Large intestine (tissue), 3 donors: ENCODE measurements around the gene NANS. TPM values are rescaled to one million over a fixed set of nuclear protein-coding genes. Genes with fewer than 3 reads are reported as not detected.

ENCODE experiments used
- DNase-seq, 2 donors: peaks; one replicate each; pipeline versions ENCODE4 v3.0.0 to v3.0.0-alpha.2; 2013
- H3K27ac ChIP-seq: one replicate; pipeline ENCODE4 v1.5.1; 2013; ENCODE audit warnings: low read length
- H3K27me3 ChIP-seq: 2 replicates; pipeline ENCODE4 v1.6.1; 2013; ENCODE audit warnings: low read length; ENCODE audit not compliant: control insufficient read depth, insufficient read depth
- H3K36me3 ChIP-seq: 2 replicates; pipeline ENCODE4 v1.6.1; 2013; ENCODE audit warnings: low read length; ENCODE audit not compliant: control insufficient read depth, insufficient read depth
- H3K4me1 ChIP-seq: one replicate; pipeline ENCODE4 v1.6.1; 2013; ENCODE audit warnings: low read length; ENCODE audit not compliant: control insufficient read depth, insufficient read depth
- H3K4me3 ChIP-seq: one replicate; pipeline ENCODE4 v1.5.1; 2013; ENCODE audit warnings: low read length
- H3K9me3 ChIP-seq: one replicate; pipeline ENCODE4 v1.6.1; 2013; ENCODE audit warnings: mild to moderate bottlenecking, low read depth, low read length, moderate library complexity; ENCODE audit not compliant: control insufficient read depth
- WGBS: methylation state at CpG from one replicate; pipeline ENCODE4 v1.1.5; 2013; ENCODE audit warnings: low lambda C conversion rate; ENCODE audit not compliant: insufficient coverage; 5-methylcytosine and 5-hydroxymethylcytosine counted together
- polyA plus RNA-seq: library from polyadenylated mRNA; unstranded; fragments of 120-200 nt; gene quantifications from one replicate; pipeline ENCODE4 v1.2.1, GENCODE V29; 2013

Gene NANS
- polyA plus RNA-seq, 1 donor, result 70.4 TPM

GRCh38 chr9:98096091-98096490, 39.6 kb downstream of the NANS start:
- no peak for DNase-seq
- H3K4me1 ChIP-seq, result peaks cover 10% of the 10 kb centered on the region
- H3K36me3 ChIP-seq, result peaks cover 59% of the 10 kb centered on the region
- H3K4me3 ChIP-seq, result no peak overlapping the region
- H3K9me3 ChIP-seq, result no peaks in the 10 kb centered on the region
- no peaks in the 10 kb centered on the region for H3K27me3 ChIP-seq
- H3K27ac ChIP-seq, result no peak overlapping the region
- WGBS, result no CpG with 5 or more reads among the region's 5 CpGs

GRCh38 chr9:98097836-98098235, 41.3 kb downstream of the NANS start:
- H3K4me3 ChIP-seq, result no peak overlapping the region
- WGBS, result no CpG with 5 or more reads among the region's 4 CpGs
- peaks cover 54% of the 10 kb centered on the region for H3K36me3 ChIP-seq
- no peaks in the 10 kb centered on the region for H3K27me3 ChIP-seq
- no peaks in the 10 kb centered on the region for H3K9me3 ChIP-seq
- no peak overlapping the region for H3K27ac ChIP-seq
- H3K4me1 ChIP-seq, result peaks cover 10% of the 10 kb centered on the region
- DNase-seq, result no peak

GRCh38 chr9:98099346-98099745, 42.8 kb downstream of the NANS start:
- H3K27me3 ChIP-seq, result no peaks in the 10 kb centered on the region
- H3K27ac ChIP-seq, result no peak overlapping the region
- peaks cover 10% of the 10 kb centered on the region for H3K4me1 ChIP-seq
- peaks cover 47% of the 10 kb centered on the region for H3K36me3 ChIP-seq
- no peaks in the 10 kb centered on the region for H3K9me3 ChIP-seq
- DNase-seq, result no peak
- H3K4me3 ChIP-seq, result no peak overlapping the region
- WGBS, result no CpG with 5 or more reads among the region's 2 CpGs

- Histone ChIP-seq H3K27me3 (no peaks in the 10 kb centered on the region), H3K27ac (no peak overlapping the region), H3K4me3 (no peak overlapping the region), H3K9me3 (no peaks in the 10 kb centered on the region), H3K4me1 (peaks cover 10% of the 10 kb centered on the region), H3K36me3 (peaks cover 46% of the 10 kb centered on the region)
- no peak for DNase-seq
- no CpG with 5 or more reads among the region's 5 CpGs for WGBS
Observed at GRCh38 chr9:98099898-98100297, 43.4 kb downstream of the NANS start.

- H3K36me3 ChIP-seq, result peaks cover 46% of the 10 kb centered on the region
- no peaks in the 10 kb centered on the region for H3K27me3 ChIP-seq
- H3K4me3 ChIP-seq, result no peak overlapping the region
- H3K9me3 ChIP-seq, result no peaks in the 10 kb centered on the region
- no peak for DNase-seq
- no peak overlapping the region for H3K27ac ChIP-seq
- H3K4me1 ChIP-seq, result peaks cover 10% of the 10 kb centered on the region
Observed at GRCh38 chr9:98100456-98100855, 43.9 kb downstream of the NANS start.

GRCh38 chr9:98101416-98101815, 44.9 kb downstream of the NANS start:
- DNase-seq, result no peak
- H3K4me3 ChIP-seq, result no peak overlapping the region
- H3K36me3 ChIP-seq, result peaks cover 46% of the 10 kb centered on the region
- peaks cover 10% of the 10 kb centered on the region for H3K4me1 ChIP-seq
- H3K27me3 ChIP-seq, result no peaks in the 10 kb centered on the region
- no peak overlapping the region for H3K27ac ChIP-seq
- WGBS, result no CpG with 5 or more reads among the region's 7 CpGs
- H3K9me3 ChIP-seq, result peaks cover 2% of the 10 kb centered on the region

- Histone ChIP-seq H3K27me3 (no peaks in the 10 kb centered on the region), H3K9me3 (peaks cover 6% of the 10 kb centered on the region), H3K27ac (no peak overlapping the region), H3K4me3 (no peak overlapping the region), H3K36me3 (peaks cover 47% of the 10 kb centered on the region), H3K4me1 (peaks cover 10% of the 10 kb centered on the region)
- no peak for DNase-seq
- WGBS, result 90% methylated on average over 3 of the region's 6 CpGs
Observed at GRCh38 chr9:98101868-98102273, 45.3 kb downstream of the NANS start.

GRCh38 chr9:98104445-98104881, 47.9 kb downstream of the NANS start:
- Histone ChIP-seq H3K4me1 (peaks cover 10% of the 10 kb centered on the region), H3K36me3 (peaks cover 51% of the 10 kb centered on the region)
- DNase-seq, result no peak

GRCh38 chr9:98105006-98105405, 48.5 kb downstream of the NANS start:
- H3K27me3 ChIP-seq, result no peaks in the 10 kb centered on the region
- H3K27ac ChIP-seq, result no peak overlapping the region
- H3K4me3 ChIP-seq, result no peak overlapping the region
- peaks cover 6% of the 10 kb centered on the region for H3K9me3 ChIP-seq
- peaks cover 5% of the 10 kb centered on the region for H3K4me1 ChIP-seq
- peaks cover 52% of the 10 kb centered on the region for H3K36me3 ChIP-seq
- no peak for DNase-seq
- no CpG with 5 or more reads among the region's 7 CpGs for WGBS

More at GRCh38 chr9:98104445-98104881, 47.9 kb downstream of the NANS start:
- Histone ChIP-seq H3K9me3 (peaks cover 6% of the 10 kb centered on the region), H3K4me3 (no peak overlapping the region), H3K27ac (no peak overlapping the region), H3K27me3 (no peaks in the 10 kb centered on the region)
- WGBS, result no CpG with 5 or more reads among the region's 3 CpGs

- WGBS, result no CpG with 5 or more reads among the region's 2 CpGs
- Histone ChIP-seq H3K36me3 (peaks cover 57% of the 10 kb centered on the region), H3K27ac (no peak overlapping the region)
Observed at GRCh38 chr9:98107926-98108325, 51.4 kb downstream of the NANS start.

GRCh38 chr9:98108531-98109031, 52.0 kb downstream of the NANS start:
- H3K27me3 ChIP-seq, result no peaks in the 10 kb centered on the region
- no peaks in the 10 kb centered on the region for H3K4me1 ChIP-seq
- no peak for DNase-seq
- H3K27ac ChIP-seq, result no peak overlapping the region
- H3K9me3 ChIP-seq, result peaks cover 6% of the 10 kb centered on the region
- peaks cover 57% of the 10 kb centered on the region for H3K36me3 ChIP-seq
- WGBS, result no CpG with 5 or more reads among the region's 5 CpGs
- no peak overlapping the region for H3K4me3 ChIP-seq

More at GRCh38 chr9:98107926-98108325, 51.4 kb downstream of the NANS start:
- no peak for DNase-seq
- Histone ChIP-seq H3K9me3 (peaks cover 6% of the 10 kb centered on the region), H3K4me1 (no peaks in the 10 kb centered on the region), H3K4me3 (no peak overlapping the region), H3K27me3 (no peaks in the 10 kb centered on the region)
